CD4-positive, alpha-beta T cell treated with Interleukin-2 at 100 ng/mL for 4 hours (primary cell): ENCODE results near the gene KRTAP22-2.

Experiments
- DNase-seq: peaks from one replicate; pipeline ENCODE4 v3.0.0-alpha.2; 2020; ENCODE audit warnings: low spot score

The KRTAP22-2 gene

DNA sequence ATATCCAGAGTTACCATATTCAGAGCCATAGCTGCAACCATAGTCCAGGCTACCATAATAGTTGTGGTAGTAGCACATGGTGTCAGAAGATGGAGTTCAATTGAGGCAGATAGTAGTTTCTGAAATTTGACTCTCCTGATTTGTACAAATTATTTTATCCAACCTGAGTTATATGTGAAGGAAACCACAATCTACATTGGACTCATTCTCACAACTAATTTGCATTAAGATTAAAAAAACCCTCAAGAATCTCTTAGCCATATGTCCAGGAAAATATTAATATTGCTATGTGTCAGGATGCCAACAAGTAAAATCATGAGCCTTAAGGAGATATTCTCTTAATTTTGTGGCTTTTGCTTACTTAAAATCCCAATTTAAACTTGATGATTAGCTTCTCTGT, at the start of gene KRTAP22-2:
KRTAP22-2 (minus strand) TSS at position 101 of the 400 bp plus-strand sequence.
- DNase-seq: no peak

DNA sequence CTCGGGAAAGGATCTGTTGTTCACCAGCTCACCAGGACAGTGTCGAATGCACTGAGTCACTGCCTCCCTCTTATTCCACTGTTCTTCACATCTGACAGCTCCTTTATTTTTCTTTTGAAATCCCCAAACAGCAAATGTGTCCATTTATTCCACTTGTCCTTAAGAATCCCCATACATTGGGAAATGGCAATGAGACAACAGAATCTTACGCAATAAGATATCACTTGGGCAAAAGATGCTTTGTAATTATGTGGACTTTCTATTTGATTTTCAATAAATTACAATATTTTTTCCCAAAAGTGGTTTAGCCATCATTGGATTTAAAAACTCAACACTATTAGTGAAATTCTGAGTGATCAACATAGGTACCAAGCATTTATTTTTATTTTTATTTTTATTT, 48.5 kb upstream of the KRTAP22-2 start:
- DNase-seq: no peak

DNA sequence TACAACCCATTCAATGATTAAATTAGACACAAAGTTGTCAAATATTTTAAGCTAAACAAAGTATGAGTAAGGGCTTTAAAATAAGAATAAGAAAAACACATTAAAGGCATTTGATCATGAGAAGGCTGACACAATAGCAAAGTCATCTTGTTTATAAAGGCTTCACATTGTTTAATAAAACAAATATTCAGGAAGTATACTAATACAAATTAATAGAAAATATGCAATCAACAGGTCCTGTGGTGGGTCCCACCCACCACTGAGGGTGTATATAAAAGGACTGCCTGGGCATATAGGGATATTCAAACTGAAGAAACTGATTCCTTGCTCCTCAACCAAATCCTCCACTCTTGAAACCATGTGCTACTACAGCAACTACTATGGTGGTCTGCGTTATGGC, 44.7 kb upstream of the KRTAP22-2 start, which contains the start of gene KRTAP20-2:
KRTAP20-2 (plus strand) TSS at position 301 of the 400 bp plus-strand sequence; CDS start at position 359, 58 bp downstream.
- DNase-seq: no peak

GRCh38 chr21:30629200-30629599, 39.0 kb upstream of the KRTAP22-2 start:
- no peak for DNase-seq

GRCh38 chr21:30628109-30628508, 37.9 kb upstream of the KRTAP22-2 start:
- no peak for DNase-seq

- no peak for DNase-seq
Measured at GRCh38 chr21:30625449-30626165, 35.4 kb upstream of the KRTAP22-2 start.

- no peak for DNase-seq
Measured at GRCh38 chr21:30623362-30623761, 33.2 kb upstream of the KRTAP22-2 start.

GRCh38 chr21:30620522-30620921, 30.3 kb upstream of the KRTAP22-2 start, which contains the start of gene KRTAP20-4:
Gene KRTAP20-4 (plus strand): TSS chr21:30620627.
- no peak for DNase-seq

GRCh38 chr21:30620080-30620479, 29.9 kb upstream of the KRTAP22-2 start:
- DNase-seq: no peak

DNA sequence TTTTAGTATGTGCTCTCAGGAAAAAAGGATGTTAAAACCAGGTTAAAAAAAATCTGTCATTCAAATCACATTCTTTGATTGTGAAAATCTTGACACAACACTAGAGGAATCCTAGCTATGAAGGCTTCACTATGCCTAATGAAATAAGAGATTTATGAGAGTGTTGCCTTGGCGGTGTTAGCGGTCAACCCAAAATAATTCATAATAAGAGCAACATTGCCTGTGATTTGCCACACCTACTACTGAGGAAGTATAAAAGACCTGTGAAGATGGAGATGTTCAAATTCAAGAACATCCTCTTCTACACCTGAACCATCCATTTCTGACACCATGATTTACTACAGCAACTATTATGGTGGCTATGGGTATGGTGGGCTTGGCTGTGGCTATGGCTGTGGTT, 25.9 kb upstream of the KRTAP22-2 start, which contains the start of gene KRTAP20-1:
KRTAP20-1 (plus strand) TSS at position 301 of the 400 bp plus-strand sequence; CDS start at position 331, 30 bp downstream.
- DNase-seq: no peak

GRCh38 chr21:30615199-30615598, 25.0 kb upstream of the KRTAP22-2 start:
- no peak for DNase-seq

- DNase-seq: no peak
Measured at GRCh38 chr21:30613836-30614235, 23.6 kb upstream of the KRTAP22-2 start, which contains the start of gene KRTAP6-1. Gene KRTAP6-1 (minus strand): TSS chr21:30613930. CDS start chr21:30613904, 26 bp downstream.

GRCh38 chr21:30612132-30612531, 21.9 kb upstream of the KRTAP22-2 start:
- no peak for DNase-seq

DNA sequence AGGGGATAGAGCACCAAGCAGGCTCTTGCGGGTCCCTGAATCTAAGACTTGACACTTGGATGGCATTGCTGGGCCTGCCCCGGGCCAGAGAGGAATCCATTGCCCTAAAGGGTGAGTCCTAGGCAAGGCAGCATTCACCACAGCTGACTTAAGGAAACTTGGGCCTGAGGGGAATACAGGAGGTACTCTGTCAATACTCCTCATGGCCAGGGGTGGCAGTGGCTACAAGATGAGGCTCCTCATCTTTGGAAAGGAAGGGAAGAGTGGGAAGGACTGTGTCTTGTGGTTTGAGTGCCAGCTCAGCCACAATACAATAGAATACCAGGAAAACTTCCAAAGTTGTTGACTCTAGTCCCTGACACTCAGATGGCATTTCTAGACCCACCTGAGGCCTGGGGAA, 15.8 kb upstream of the KRTAP22-2 start:
- no peak for DNase-seq

- DNase-seq: no peak
Measured at GRCh38 chr21:30600787-30601186, 10.6 kb upstream of the KRTAP22-2 start, which contains the start of gene KRTAP22-1. Gene KRTAP22-1 (plus strand): TSS chr21:30601087.

DNA sequence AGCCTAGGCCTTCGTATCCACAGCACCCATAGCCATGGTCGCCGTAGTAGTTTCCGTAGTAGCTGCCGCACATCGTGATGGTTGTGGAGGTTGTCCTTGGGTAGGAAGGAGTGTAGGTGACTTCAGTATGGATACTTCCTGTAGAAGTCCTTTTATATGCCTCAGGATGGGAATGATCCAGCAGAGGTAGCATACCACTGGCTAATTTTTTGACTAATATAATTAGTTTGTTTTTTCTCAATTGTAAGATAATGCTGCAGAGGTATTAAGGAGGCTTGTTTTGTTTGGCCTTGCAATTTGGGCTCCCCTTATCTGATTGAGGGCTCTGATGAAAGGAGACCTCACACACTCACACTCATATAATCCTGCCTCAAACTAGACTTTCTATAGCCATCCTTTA, 8.6 kb upstream of the KRTAP22-2 start, which contains the start of gene KRTAP6-2:
KRTAP6-2 (minus strand) TSS at position 101 of the 400 bp plus-strand sequence; CDS start at position 73, 28 bp downstream.
- DNase-seq: no peak

DNA sequence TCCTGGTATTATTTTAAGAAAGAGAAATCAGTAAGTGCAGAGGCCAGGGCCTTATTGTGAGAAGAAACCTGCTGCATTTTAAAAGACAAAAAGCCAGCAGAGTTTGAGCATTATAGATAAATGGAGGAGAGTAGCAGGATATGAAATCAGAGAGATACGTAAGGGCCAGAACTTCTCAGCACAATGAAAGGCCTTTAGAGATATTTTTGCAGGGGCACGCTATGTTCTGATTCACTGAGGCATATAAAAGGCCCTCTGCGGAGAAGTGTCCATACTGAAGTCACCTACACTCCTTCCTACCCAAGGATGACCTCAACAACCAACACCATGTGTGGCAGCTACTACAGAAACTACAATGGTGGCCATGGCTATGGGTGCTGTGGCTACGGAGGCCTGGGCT, 1.9 kb upstream of the KRTAP22-2 start, which contains the start of gene KRTAP6-3:
KRTAP6-3 (plus strand) TSS at position 301 of the 400 bp plus-strand sequence; CDS start at position 307, 6 bp downstream.
- DNase-seq: no peak

DNA sequence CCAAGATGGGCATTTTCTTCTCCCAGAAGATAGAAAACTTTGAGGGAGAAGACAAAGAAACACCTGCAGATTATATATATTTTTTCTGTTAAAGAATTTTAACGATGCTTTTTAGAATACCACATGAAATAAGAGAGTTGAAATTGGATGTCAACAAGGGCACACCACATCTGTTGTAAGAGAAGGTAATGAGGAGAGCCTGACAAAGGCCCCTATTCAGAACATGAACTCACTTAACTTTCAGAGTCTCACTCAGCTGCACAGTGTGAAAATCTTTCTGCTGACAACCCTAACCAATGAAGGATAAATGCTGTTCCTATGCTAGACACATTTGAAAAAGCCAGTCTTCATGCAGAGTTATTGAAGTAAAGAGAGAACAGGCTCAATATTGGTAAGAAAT, 7.3 kb downstream of the KRTAP22-2 start:
- DNase-seq: no peak

- DNase-seq: no peak
Measured at GRCh38 chr21:30580132-30580531, 10.1 kb downstream of the KRTAP22-2 start.

DNA sequence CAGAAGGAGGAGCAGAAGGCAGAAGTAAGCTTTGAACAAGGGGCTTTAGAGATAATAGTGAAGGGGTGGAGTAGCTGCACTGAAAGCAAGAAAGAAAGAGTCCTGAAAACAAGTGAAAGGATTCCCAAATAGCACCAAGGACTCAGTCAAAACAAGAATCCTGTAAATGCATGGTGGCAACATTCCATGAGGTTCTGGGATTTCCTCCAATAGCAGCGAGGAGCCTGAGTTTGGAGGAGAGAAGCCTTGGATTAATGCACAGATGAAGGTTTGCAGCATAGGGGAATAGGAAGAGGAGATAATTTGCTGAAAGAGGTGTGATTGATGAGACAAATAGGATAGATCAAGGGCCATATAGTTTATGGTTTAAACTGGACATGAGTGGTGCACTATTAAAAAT, 10.9 kb downstream of the KRTAP22-2 start:
- no peak for DNase-seq

DNA sequence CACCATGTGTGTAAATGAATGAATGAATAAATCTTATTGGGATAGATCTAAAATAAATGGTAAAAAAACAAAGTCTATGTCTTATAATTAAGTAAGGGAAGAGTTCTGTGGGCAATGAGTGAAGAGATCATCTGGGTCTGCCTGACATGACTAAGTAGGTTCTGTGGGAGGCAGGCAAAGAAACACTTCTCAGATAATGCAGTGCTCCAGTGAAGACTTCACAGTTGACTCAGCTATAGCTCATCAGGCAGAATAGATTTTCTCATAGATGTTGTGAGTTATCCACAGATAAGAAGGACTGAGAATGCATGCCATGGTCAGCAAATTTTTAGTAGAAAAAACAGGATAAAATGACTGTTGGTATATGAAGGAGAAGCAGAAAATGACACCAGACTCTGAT, 12.4 kb downstream of the KRTAP22-2 start:
- DNase-seq: no peak

DNA sequence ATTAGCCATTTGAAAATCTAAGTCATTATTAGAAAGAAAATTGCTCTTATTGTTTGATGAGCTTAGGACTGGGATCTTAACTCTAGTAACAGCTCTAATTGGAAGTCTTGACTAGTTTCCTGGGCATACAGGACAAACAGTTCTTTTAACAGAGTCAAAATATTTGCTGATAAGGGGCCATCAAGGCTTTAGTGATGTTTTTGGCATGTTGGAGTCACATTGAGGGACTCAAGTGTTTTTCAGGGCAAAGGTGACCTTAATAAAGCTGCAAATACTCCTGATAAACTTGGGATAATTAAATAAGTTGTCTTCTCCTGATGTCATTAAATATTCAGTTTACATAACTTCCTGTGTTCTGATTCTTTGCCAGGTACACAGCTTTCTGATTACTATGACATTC, 22.6 kb downstream of the KRTAP22-2 start:
- no peak for DNase-seq

GRCh38 chr21:30563630-30564029, 26.6 kb downstream of the KRTAP22-2 start:
- no peak for DNase-seq
